NOMO-1 treated with dmso at 0.1 percent for 144 hours (cell line): ENCODE measurements around the gene BPTF.
"Not testable (repeated sequence)": the region's sequence is repeated elsewhere in the genome, so short reads cannot be mapped to it uniquely, and the experiment has no call there.

Source experiments
- DNase-seq: peaks from one replicate; lab custom pipeline; 2025; ENCODE audit not compliant: unreplicated experiment; lab: John Stamatoyannopoulos, UW

The BPTF gene

DNA sequence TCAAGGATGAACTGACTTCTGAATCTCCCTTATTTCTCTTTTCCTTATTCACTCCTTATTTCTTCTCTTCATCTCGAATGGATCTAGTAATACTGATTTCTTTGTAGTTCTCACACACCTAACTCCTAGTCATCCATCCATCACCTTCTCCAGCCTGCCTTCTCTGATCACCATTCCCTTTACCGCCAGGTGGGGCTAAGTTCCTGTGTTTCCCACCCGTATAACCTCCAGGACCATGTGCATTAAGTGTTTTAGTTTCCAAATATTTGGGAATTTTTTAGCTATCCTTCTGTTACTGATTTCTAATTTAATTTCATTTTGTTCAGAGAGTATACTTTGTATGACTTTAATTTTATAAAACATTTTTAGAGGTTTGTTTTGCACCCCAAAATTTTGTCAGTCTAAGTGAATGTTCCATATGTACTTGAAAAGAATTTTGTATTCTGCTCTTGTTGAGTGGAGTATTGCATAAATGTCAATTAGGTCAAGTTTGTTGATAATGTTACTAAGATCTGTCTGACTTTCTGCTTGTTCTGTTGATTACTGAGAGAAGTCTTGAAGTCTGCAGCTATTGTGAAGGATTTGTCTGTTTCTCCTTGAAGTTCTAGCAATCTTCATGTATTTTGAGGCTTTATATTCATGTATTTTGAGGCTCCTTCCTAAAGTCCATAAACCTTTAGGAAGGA, 8.8 kb downstream of the BPTF start:
- no peak for DNase-seq

DNA sequence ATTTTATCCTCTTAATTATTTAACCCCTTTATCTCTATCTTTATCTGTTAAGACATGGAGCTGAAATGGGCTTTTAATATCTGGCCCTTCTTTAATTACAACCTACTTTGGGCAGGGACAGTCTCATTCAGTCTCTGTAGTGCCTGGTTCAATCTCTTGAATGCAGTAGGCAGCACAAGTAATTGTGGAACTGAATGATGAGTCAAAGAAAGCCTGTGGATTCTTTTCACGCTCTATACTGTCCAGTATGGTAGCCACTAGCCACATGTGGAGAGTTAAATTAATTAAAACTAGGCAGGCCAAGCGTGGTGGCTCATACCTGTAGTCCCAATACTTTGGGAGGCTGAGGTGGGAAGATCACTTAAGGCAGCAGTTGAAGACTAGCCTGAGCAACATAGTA, 9.3 kb downstream of the BPTF start:
- no peak for DNase-seq

DNA sequence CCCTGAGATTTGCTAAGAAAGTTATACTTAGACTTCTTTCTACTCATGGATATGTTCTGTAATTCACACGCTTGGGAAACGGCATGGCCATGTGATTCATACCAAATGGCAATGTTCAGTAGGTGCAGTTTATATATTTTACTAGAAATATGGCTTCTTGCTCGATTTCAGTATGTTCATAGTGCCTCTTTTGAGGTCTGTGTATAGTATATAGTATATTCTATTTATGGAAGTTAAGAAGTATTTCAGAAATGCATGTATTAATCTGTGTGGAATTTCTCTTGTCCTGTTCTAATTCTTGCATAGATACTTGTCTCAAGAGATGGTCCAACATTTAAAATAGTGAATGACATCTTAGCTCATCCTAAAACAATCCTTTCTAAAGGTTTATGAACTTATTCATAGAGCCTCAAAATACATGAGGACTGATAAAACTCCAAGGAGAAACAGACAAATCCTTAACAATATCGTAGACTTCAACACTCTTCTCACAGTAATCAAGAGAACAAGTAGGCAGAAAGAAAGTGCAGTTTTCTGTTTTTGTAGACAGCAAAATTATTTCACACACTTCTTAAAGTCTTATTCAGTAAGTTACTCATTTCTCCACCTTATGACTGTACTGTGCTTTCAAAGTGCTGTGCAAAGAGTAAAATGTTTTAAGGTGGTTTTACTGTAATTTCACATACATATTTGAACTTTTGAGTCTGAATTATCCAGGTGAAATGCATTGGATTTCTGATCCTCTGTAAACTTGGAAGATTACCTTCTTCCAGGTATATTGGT, 11.1 kb downstream of the BPTF start:
- no peak for DNase-seq

DNA sequence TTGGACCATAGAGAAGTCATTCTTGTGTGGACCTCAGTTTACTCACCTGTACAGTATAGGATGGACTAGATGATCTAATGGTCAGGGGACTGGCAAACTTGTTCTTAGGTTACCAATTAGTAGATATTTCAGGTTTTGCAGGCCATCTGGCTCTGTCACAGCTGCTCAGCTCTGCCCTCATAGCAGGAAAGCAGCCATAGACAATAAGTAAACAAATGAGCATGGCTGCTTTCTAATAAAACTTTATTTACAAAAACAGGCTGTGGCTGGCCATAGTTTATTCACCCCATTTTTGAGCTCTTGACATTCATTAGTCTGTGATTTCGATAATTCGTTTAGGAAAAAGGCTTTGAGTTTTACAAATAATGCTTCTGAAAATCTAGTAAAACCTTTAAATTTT, 12.7 kb downstream of the BPTF start:
- DNase-seq = no peak

DNA sequence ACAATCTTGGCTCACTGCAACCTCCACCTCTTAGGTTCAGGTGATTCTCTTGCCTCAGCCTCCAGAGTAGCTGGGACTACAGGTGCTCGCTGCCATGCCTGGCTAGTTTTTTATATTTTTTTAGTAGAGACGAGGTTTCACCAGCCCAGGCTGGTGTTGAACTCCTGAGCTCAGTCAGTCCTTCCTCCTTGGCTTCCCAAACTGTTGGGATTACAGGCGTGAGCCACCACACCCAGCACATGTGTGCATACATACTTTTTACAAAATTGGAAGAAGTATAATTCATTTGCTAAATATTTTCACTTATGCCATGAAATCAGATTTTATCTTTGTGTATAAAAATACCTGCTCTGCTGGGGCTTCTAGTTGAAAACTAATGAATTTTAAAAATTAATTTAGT, 13.2 kb downstream of the BPTF start:
- DNase-seq = no peak

DNA sequence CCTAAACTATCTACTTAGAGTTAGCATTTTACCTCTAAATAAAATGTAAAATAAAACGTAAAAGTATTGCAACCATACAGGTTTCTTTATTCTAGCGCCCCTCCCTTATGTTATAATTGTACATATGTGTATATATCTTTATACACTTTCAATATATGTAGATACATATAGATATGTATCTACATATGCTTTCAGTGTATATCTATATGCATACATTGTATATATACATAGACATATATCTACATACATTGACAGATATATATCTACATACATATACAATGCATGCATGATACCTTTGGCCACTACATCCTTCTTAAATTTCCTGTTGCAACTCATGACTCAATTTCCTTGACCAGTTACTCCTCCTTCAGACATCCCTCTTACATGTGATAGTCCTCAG, 16.7 kb downstream of the BPTF start:
- DNase-seq = no peak

DNA sequence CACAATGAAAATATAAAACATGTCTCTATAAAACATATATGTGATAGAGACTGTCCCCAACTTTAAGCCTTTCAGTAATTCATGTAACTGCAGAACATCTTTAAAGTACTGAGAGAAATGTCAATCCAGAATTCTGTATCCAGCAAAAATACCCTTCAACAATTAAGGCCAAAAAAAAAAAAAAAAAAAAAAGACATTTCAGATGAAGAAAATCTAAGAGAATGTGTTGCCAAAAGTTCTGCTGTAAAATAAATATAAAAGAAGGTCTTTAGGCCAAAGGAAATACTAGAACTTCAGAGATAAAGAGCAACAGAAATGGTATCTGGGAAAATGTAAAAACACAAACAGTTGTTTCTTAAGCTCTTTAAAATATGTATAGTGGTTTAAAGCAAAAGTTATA, 17.3 kb downstream of the BPTF start:
- no peak for DNase-seq

DNA sequence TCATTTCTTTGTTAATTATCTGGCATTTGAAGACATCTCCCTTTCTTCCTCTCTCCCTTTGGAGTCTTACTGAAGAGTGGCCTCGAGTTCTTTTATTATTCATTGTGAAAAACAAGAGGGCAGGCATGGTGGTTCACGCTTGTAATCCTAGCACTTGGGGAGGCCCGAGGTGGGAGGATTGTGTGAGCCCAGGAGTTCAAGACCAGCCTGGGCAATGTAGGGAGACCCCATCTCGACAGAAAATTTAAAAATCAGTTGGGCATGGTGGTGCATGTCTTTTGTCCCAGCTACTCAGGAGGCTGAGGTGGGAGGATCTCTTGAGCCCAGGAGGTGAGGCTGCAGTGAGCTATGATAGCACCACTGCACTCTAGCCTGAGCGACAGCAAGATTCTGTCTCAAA, 20.1 kb downstream of the BPTF start:
- no peak for DNase-seq

DNA sequence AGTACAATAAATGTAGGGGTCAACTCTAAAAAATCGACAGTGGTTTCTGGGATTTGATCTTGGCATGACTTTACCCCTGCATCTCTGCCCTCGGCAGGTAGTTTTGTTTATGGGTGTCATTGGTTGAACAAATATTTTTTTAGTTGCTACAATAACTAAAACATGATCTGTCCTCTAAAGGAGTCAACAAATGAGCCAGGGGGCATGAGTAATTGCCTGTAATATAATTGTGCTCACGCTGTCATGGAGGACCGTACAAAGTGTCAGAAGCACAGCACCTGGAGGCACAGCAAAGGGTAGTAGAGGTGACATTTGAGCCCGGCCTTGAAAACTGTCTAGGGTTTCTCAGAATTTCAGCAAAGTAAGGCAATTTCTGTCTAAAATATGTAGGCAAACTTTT, 22.9 kb downstream of the BPTF start:
- DNase-seq = not testable (repeated sequence)

DNA sequence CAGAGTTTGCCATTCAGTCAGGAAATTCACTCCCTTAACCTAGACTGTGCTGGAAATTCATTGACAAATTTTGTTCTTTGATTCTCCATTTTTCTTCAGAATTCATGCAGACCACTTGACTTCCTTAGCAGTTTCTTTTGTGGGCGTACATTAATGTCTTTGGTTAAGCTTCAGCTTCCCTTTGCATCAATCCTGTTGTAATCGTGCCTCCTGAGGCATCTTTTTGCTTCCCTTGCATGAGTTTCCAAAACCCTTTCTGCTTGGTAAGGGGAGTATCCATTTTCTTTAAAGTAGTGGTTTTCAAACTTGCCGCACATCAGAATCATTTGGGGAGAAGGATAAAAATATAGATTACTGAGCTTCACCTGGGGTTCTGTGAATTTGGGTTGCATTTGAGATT, 23.5 kb downstream of the BPTF start:
- DNase-seq = not testable (repeated sequence)

DNA sequence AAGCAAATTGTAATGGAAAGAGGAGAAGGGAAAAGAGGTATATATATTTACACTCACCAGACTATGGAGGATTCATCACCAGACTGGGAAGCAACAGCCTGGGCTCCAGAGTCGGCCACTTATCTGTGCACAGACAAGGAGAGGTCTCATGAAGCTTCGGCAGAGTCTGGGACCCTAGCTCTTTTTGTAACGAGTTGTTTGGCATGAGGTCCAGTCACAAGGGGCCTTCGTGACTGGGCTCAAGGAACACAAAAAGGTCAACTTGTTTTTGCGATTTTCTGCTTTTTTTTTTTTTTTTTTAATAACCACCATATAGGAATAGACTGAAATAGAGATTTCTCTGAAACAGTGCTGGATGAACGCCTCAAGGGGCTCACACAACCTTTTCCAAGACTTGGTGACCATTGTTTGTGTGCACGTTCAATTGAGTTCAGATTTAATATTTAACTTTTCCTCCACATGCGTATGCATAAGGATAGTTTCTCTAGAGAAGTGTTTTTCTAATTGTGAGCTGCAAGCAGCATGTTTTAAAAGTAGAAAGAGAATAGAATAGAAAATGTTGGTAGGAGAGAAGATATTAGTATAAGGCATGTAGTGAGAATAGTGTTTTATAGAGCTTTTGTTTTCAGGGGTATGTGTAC, 25.8 kb downstream of the BPTF start:
- DNase-seq = no peak

DNA sequence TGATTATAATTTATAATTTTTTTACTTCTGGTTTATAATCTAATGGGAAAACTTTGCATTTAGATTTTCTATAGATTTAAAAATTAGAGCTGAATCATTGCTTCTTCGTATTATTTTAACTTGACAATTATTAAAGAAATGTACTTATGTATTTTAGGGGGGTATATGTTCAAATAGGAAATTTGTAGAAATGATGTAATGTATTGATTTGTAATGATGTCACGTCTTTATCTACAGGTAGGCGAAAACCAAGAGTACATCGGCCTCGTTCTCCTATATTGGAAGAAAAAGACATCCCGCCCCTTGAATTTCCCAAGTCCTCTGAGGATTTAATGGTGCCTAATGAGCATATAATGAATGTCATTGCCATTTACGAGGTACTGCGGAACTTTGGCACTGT, 28.4 kb downstream of the BPTF start:
- no peak for DNase-seq

DNA sequence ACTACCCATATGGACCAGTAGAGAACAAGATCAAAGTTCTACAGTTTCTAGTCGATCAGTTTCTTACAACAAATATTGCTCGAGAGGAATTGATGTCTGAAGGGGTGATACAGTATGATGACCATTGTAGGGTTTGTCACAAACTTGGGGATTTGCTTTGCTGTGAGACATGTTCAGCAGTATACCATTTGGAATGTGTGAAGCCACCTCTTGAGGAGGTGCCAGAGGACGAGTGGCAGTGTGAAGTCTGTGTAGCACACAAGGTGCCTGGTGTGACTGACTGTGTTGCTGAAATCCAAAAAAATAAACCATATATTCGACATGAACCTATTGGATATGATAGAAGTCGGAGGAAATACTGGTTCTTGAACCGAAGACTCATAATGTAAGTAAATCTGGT, 29.1 kb downstream of the BPTF start:
- no peak for DNase-seq

DNA sequence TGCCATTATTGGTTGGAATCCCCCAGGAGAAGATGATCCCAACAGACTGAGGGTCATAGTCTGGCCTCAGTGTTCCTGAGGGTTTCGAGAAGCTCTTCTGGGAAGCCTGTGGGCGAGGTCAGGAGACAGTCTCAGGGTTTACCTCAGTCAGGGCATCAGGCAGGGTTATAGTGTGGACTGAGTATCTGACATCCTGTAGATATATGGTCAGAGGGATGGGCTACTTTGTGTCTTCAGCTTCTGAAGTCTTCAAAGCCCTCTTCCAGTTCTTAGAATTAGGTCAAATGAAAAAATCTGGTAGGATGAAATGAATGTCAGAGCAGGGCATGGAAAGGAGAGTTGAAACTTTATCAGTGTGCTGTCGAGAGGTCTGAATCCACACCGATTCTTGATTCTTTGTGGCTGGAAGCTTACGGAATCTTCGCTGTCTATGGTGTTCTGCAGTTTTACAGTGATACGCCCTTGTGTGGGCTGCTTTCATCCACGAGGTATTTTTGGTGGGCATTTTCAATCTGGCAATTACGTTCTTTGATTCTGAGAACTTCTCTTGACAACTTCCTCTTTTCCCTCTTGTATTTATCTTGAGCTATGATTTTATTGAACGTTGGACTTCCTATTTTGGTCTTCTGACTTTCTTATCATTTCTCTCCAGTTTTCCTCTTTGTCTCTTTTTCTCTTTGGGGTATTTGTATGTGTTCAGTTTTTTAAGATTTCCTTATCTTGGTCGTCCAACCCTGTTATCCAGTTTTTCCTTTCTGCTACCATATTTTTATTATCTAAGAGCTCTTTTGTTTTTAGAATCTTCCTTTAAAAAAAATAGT, 30.4 kb downstream of the BPTF start:
- DNase-seq = no peak

DNA sequence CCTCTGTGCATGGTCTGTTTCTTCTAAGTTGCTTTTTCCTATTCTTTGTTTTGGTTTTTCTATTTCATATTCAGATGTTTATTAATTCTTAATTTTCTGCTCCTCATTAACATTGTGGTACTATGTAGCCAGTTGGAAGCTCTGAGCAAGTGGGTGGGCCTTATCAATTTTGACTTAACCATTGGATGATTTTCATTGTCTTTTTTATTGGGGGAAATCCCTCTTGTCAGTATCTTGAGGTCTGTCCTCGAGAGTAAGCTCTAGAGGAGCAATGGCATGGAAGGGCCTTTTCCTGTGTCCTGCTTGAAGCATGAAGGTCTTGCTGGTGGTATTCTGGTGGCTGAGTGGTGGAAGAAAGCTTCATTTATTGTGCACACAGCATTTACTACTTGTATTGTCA, 31.1 kb downstream of the BPTF start:
- DNase-seq = not testable (repeated sequence)

DNA sequence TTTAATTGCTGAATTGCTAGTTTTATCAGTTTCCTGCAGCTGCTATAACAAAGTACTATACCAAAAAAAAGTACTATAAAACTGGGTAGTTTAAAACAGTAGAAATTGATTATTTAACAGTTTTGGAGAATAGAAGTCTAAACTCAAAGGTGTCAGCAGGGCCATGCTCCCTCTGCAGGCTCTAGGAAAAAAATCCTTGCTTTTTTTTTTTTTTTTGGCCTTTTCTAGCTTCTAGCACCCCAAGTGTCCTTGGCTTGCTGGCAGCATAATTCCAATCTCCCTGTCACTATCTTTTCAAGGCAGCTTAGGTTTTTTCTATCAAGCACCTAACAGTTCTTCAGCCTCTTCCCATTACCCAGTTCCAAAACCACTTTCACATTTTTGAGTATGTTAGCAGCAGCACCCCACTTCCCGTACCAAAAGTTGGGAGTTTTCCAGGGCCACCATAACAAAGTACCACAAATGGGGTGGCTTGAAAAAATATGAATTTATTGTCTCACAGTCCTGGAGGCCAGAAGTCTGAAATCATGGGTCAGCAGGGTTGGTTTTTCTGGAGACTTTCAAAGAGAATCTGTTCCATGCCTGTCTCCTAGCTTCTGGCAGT, 37.4 kb downstream of the BPTF start:
- DNase-seq = no peak

DNA sequence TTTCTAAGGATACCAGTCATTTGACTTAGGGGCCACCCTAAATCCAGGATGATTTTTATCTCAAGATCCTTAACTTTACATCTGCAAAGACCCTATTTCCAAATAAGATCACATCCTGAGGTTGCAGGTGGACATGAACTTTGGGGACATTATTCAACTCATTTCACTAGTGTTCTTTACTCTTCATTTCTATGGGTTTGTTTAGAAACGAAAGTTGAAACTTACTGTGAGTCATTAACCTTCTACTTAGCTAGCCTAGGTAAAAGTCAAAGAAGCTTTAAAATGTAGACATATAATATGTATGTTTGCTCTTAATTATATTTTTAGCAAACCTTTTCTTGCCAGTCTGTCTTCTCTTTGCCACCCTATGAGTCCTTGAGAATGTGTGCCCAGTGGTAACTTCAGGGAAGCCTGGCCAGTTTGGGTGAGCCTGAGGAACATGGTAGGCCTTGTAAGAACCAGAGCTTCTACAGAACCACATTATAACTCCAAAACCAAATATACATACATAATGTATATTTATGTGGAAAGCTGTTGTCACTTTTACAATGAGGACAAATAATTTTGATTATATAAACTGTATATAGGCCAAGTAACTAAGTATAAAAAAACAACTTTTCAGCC, 38.4 kb downstream of the BPTF start:
- DNase-seq = no peak

DNA sequence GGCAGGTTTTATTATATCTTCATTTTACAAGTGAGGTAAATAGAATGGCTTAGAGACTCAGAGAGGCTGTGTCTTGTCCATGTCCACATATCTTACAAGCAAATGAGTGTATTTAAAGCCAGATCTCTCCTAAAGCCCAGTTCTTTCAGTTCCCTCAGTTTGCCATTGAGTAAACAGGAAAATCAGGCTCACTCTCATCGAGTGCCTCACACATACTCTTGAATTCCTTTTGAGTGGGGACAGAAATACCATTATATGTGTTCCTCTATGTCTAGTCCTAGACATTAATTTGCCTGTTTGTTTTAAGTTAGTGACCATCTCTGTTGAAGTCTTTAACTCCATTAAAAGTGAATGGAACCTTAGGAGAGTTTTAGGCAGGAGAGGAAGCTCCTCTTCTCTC, 40.1 kb downstream of the BPTF start:
- no peak for DNase-seq

DNA sequence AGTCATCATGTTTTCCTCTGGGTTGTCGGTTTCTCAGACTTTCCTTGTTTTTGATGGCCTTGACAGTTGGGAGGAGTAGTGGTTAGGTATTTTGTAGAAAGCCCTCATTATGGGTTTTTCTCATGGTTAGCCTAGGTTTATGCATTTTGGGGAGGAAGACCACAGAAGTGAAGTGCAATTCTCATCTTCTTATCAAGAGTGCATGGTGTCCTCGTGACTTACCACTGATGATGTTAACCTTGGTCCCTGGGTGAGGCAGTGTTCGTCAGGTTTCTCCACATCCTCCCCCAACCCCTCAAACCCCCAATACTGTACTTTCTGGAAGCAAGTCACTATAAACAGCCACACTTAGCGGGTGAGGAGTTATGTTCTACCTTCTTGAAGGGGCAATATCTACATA, 42.3 kb downstream of the BPTF start:
- DNase-seq = no peak

DNA sequence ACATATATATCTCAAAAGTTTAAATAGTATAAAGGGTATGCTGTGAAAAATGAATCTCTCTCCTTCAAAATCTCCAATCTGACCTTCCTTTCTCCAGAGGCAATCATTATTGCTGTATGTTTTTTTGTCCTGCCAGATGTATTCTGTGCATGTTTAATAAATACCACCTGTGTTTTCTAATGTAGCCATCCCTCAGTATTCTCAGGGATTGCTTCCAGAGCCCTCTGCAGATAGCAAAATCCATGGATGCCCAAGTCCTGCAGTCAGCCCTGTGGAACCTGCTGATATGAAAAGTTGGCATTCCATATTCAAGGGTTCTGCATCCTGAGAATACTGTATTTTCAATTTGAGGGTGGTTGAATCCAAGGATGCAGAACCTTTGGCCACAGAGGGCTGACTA, 42.9 kb downstream of the BPTF start:
- DNase-seq = no peak

DNA sequence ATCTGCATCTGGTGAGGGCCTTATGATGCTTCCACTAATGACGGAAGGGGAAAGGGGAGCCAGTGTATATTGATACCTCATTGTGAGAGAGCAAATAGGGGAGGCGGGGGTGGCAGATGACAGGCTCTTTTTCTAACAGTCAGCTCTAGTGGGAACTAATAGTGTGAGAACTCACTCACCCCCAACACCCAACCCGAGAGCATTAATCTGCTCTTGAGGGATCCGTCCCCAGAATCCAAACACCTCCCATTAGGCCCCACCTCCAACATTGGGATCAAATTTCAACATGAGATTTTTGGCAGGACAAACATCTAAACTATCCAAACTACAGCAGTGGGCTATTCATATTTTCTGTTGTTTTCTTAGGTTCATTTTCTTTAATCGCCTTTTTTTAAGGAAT, 54.4 kb downstream of the BPTF start:
- DNase-seq = no peak
